HG03135 (cell line): ENCODE results near the gene HINT2.

ENCODE experiments used
- ATAC-seq: cut with Tn5 transposase; IDR thresholded peaks from one replicate; pipeline ENCODE4 v1.9.1; 2021; ENCODE audit warnings: mild to moderate bottlenecking, moderate library complexity; ENCODE audit not compliant: unreplicated experiment

Gene HINT2

DNA sequence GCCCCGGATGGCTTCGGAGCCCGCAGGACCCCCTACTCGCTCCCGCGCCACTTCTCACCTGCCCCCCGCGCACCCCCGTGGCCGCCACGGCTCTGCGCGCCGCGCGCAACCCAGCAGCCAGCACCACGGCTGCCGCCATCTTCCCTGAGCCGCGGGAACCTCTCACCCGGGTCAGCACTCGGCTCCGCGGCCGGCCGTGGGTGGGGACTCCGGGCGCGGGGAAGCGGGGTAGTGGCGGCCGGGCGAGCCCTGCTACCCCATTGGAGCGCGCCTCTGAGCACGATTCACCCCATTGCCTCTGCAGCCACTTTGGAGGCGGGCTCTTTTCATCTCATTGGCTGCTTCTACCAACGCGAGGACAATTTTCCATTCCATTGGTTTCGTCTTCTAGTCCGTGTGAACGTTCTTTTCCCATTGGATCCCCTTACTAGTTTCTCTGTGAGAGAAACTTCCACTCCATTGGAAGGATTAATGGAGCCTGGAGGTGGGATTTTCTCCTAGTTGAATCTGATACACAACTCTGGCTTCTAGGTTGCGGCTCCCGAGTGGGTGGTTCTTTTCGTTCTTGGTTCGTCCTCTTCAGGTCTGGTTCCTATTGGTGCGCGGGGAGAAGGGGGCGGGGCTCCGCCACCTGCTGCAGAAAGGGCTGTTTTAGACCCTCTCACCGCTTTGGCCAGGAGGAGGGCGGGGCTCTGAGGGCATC lies at the start of gene HINT2:
TSS of gene HINT2 (minus strand) at position 202 of the 703 bp plus-strand sequence. CDS start at position 139, 63 bp downstream.
- peak; percentile 69 for ATAC-seq

GRCh38 chr9:35863583-35863982 lies 48.7 kb upstream of the HINT2 start:
- no peak for ATAC-seq

DNA sequence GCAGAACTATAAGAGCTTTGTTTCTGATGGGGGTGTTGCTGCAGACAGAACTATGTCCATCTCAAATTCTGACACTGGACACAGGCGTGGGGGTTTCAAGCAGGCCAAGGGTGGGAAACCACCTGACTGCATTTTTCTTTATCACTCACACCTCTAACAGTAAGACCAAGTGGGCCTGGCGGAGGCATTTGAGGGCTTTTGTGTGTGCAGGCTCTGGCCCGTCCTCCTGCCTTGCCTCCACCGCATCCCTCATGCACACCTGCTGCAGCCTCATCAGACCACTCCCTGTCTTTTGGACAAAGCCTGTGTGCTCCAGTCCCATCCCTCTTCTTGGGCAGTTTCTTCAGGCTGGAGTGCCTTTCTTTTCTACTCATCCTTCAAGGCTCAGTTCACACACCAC lies 47.5 kb upstream of the HINT2 start:
- no peak for ATAC-seq

- no peak for ATAC-seq
Observed at GRCh38 chr9:35861161-35861897, 46.5 kb upstream of the HINT2 start.

DNA sequence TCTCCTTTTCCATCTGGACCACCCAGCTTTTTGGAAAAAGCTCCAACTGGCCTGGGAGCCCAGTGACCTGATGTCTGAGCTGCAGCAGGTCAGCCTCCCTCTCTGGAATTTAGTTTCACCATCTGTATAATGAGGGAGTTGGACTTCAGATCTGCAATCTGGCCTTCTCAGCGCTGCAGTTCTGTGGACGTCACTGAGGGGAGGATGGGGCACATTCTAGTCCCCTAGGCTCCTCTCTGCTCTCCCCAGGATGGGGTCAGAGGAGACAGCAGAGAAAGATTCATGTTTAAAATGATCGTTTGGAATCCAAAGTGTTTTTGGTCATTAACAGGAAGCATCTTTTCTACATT lies 45.1 kb upstream of the HINT2 start:
- ATAC-seq: no peak

DNA sequence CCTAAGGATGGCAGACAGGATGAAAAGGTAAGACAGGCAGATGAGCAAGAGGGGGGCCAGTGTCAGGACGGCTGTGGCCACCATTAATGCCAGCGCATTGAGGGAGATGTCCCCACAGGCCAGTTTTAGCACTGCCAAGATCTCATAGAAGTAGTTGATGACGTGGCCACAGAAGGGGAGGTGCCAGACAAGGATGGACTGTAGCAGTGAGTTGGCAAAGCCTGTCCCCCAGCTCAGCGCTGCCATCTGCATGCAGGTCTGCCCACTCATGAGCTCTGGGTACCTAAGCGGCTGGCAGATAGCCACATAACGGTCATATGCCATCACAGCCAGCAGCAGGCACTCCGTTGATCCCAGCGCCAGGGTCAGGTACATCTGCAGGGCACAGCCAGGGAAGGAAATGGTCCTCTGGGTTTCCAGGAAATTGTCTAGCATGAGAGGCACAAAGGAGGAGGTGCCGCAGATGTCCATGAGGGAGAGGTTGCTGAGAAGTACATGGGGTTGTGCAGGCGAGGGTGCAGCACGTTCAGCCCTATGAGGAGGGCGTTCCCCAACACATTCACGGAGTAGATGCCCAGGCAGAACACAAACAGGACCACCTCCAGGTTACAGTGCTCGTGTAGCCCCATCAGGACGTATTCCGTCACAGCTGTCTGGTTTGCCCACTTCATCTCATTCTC lies 44.6 kb upstream of the HINT2 start:
- no peak for ATAC-seq

DNA sequence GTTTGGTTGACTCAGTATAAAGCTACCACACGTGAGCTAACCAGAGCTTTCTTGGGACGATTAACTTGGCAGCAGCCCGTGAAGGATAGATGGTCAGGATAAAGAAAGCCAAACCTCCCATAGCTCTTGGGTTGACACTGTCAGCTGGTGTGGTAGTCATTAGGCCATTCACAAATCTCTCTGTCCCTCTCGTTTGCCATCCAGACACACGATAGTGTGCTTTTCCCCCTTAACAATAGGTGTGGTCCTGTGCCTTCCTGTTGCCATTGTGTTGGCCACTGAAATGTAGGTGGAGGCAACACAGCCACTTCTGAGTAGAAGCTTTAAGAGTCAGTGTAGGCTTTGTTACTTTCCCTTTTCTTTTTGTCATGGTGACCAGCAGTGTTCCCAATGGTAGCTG lies 43.6 kb upstream of the HINT2 start:
- ATAC-seq: no peak

- no peak for ATAC-seq
Observed at GRCh38 chr9:35856882-35857281, 42.0 kb upstream of the HINT2 start.

GRCh38 chr9:35856206-35856605 lies 41.4 kb upstream of the HINT2 start:
- no peak for ATAC-seq

DNA sequence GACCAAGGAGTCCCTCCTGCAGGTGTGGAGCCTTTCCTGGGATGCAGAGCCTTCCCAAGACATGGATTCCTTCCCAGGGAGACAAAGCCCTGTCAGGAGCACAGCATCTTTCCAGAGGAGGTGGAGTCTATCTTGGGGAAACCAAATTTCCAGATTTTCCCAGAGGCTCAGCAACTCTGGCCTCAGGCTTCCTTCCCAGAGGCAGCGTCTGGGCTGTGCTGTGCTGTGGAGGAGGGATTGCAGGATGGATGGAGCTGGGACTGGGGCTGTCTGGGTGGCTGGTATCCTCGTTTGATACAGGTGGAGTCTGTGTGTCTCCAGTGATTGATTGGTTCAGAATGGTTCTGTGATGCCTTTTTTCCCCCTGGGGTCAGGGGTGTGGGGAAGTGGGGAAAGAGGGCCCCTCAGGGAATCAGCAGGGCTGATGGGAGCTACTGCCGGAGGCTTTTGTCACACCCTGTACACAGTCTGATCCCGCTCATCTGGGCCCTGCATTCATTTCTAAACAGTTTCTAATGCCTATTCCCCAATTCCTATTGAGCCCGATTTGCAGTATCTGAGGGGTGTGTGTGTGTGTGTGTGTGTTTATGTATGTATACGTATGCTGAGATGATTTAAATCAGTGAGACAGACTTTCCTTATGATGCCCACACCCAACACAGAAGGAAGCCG lies 39.4 kb upstream of the HINT2 start:
- no peak for ATAC-seq

DNA sequence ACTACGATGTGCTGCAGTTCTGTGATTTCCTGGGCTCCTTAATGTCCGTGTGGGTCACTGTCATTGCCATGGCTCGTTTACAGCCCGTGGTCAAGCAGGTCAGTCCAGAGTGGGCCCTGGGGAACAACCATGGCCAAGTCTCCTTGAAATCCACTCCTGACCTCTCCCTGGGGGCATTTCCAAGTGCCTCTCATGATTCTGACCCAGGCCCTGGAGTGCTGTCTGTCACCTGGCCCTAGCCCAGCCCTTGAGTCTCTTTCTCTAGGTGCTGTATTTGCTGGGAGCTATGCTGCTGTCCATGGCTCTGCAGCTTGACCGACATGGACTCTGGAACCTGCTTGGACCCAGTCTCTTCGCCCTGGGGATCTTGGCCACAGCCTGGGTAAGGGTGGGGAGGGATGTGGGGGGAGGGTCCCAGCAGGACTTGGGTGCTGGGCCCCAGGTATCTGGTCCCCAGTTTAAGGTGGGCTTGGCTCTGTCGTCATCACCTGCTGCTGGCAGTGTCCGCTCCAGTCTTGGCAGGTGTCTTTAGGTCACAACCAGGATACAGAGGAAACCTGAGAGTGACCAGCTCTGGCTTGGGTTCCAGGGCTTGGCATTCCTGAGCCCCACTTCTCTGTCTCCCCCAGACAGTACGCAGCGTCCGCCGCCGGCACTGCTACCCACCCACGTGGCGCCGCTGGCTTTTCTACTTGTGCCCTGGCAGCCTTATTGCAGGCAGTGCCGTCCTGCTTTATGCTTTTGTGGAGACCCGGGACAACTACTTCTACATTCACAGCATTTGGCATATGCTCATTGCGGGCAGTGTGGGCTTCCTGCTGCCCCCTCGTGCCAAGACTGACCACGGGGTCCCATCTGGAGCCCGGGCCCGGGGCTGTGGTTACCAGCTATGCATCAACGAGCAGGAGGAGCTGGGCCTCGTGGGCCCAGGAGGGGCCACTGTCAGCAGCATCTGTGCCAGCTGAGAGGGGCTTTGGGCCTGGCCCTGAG lies 38.3 kb upstream of the HINT2 start:
- ATAC-seq: no peak

GRCh38 chr9:35852267-35852815 lies 37.5 kb upstream of the HINT2 start:
- ATAC-seq: no peak

- peak; percentile 85 for ATAC-seq
Observed at GRCh38 chr9:35847792-35848572, 33.1 kb upstream of the HINT2 start.

- no peak for ATAC-seq
Observed at GRCh38 chr9:35845824-35846771, 31.3 kb upstream of the HINT2 start.

DNA sequence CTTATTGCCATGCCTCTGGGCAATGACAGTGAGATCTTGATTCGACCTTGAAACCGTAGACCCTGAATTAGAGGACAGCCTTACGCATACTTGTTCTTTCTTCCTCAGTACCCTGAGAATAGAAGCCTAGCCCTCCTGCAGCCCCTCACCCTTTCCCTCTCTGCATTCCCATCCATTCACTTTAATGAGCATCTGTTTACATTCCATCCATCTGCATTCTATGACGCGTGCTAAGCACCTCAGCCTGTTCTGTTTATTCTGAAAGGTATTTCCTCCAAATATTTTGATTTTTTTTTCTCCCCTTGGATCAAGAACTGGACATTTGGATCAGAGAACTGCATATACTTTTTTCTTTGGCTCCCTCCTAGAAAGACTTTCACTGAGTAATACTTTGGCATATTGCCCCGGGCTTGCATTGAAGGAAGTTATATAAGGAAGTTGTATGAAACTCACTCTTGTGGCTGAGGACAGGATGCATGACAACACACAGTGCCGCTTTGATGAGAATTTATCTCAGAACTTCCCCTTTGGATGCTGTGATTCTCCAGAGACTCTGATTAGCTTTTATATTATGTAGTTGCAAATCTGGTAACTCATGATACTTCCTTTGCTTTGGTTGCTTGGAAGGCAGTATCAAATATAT lies 29.9 kb upstream of the HINT2 start:
- ATAC-seq: no peak

- ATAC-seq: peak; percentile 59
Observed at GRCh38 chr9:35842795-35843194, 28.0 kb upstream of the HINT2 start.

DNA sequence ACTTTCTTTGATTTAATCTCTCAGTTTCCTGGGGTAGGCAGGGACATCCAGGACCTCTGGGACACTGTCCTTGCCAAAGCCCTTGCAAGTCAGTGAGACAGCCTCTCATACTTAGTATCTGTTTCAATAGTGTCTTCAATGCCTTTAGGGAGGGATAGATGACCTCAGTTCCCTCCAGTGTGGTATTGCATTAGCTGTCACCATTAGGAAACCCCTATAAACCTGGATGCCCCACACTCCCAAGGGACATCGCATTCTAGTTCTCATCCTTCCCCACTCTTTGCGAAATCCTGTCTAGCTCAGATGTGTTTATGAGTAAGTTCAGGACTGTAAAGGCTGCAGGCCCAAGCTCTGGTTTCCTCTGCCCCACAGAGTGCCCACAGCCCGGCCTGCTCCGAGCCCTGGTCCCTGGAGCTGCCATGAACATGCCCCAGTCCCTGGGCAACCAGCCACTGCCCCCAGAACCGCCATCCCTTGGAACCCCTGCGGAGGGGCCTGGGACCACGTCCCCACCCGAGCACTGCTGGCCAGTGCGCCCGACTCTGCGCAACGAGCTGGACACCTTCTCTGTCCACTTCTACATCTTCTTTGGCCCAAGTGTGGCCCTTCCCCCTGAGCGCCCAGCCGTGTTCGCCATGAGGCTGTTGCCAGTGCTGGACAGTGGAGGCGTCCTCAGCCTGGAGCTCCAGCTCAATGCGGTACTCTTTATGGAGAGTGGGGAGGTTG lies 27.3 kb upstream of the HINT2 start:
- ATAC-seq: peak; percentile 4
